SK-N-SH treated with all-trans-retinoic acid at 6 μM for 48 hours (cell line): ENCODE results near the gene CALM3.
A peak's percentile ranks its signal among the peaks of the same experiment; 100 is the strongest.

Experiments used
- ATAC-seq: fragments of 200-7000 bp; cut with Tn5 transposase; 3 replicates; pipeline ENCODE4 v1.9.1; 2020; ENCODE audit warnings: mild to moderate bottlenecking, moderate library complexity
- ARNTL ChIP-seq: fragments of 450-650 bp; formaldehyde crosslinking; IDR thresholded peaks from 2 replicates; pipeline ENCODE4 v1.5.0; 2020; ENCODE audit warnings: low read depth, mild to moderate bottlenecking, moderate library complexity, borderline replicate concordance
- BACH2 ChIP-seq: fragments of 250-450 bp; sonication (Bioruptor Pico); IDR thresholded peaks from 2 replicates; pipeline ENCODE4 v1.9.0; 2021; ENCODE audit warnings: mild to moderate bottlenecking, borderline replicate concordance
- CREB5 ChIP-seq: fragments of 250-450 bp; sonication (Bioruptor Pico); IDR thresholded peaks from 2 replicates; pipeline ENCODE4 v1.5.1; 2020; ENCODE audit warnings: low read depth, mild to moderate bottlenecking, moderate library complexity
- CSDC2 ChIP-seq: fragments of 250-450 bp; sonication (Bioruptor Pico); IDR thresholded peaks from 2 replicates; pipeline ENCODE4 v1.5.0; 2020; ENCODE audit warnings: mild to moderate bottlenecking, moderate library complexity
- CSRNP3 ChIP-seq: fragments of 250-450 bp; sonication (Bioruptor Pico); IDR thresholded peaks from 2 replicates; pipeline ENCODE4 v1.5.1; 2021; ENCODE audit warnings: mild to moderate bottlenecking, moderate library complexity
- ESRRG ChIP-seq: fragments of 250-450 bp; sonication (Bioruptor Pico); IDR thresholded peaks from 2 replicates; pipeline ENCODE4 v1.6.1; 2021; ENCODE audit warnings: mild to moderate bottlenecking
- GLIS3 ChIP-seq: fragments of 250-450 bp; sonication (Bioruptor Pico); IDR thresholded peaks from 2 replicates; pipeline ENCODE4 v1.5.0; 2020; ENCODE audit warnings: mild to moderate bottlenecking, moderate library complexity
- ISL1 ChIP-seq: fragments of 250-450 bp; sonication (Bioruptor Pico); IDR thresholded peaks from 2 replicates; pipeline ENCODE4 v2.1.2; 2022; ENCODE audit warnings: mild to moderate bottlenecking, moderate library complexity
- OSR1 ChIP-seq: fragments of 250-450 bp; sonication (Bioruptor Pico); IDR thresholded peaks from 2 replicates; pipeline ENCODE4 v1.8.0; 2022; ENCODE audit warnings: moderate library complexity, mild to moderate bottlenecking, inconsistent platforms
- PATZ1 ChIP-seq: fragments of 250-450 bp; sonication (Bioruptor Pico); IDR thresholded peaks from 2 replicates; pipeline ENCODE4 v1.8.0; 2020; ENCODE audit warnings: mild to moderate bottlenecking, moderate library complexity, borderline replicate concordance
- PPARA ChIP-seq: fragments of 250-450 bp; sonication (Bioruptor Pico); IDR thresholded peaks from 2 replicates; pipeline ENCODE4 v1.5.0; 2020; ENCODE audit warnings: mild to moderate bottlenecking, borderline replicate concordance
- RARB ChIP-seq: fragments of 250-450 bp; sonication (Bioruptor Pico); IDR thresholded peaks from 2 replicates; pipeline ENCODE4 v1.8.0; 2021; ENCODE audit warnings: mild to moderate bottlenecking, moderate library complexity
- SNAI2 ChIP-seq: fragments of 250-450 bp; sonication (Bioruptor Pico); IDR thresholded peaks from 2 replicates; pipeline ENCODE4 v1.5.0; 2020; ENCODE audit warnings: mild to moderate bottlenecking, moderate library complexity
- TCF4 ChIP-seq: fragments of 250-450 bp; sonication (Bioruptor Pico); IDR thresholded peaks from 2 replicates; pipeline ENCODE4 v1.8.0; 2021; ENCODE audit warnings: mild to moderate bottlenecking, moderate library complexity, borderline replicate concordance
- TOX ChIP-seq: fragments of 250-450 bp; sonication (Bioruptor Pico); IDR thresholded peaks from 2 replicates; pipeline ENCODE4 v1.8.0; 2021; ENCODE audit warnings: mild to moderate bottlenecking, moderate library complexity, borderline replicate concordance
- TSHZ2 ChIP-seq: fragments of 250-450 bp; sonication (Bioruptor Pico); IDR thresholded peaks from 2 replicates; pipeline ENCODE4 v1.5.0; 2020; ENCODE audit warnings: mild to moderate bottlenecking, moderate library complexity
- ZC3H10 ChIP-seq: fragments of 250-450 bp; sonication (Bioruptor Pico); IDR thresholded peaks from 2 replicates; pipeline ENCODE4 v1.5.1; 2021; ENCODE audit warnings: mild to moderate bottlenecking, moderate library complexity
- ZFP3 ChIP-seq: fragments of 250-450 bp; sonication (Bioruptor Pico); IDR thresholded peaks from 2 replicates; pipeline ENCODE4 v1.5.0; 2020; ENCODE audit warnings: mild to moderate bottlenecking, moderate library complexity
- ZFP30 ChIP-seq: fragments of 450-650 bp; formaldehyde crosslinking; IDR thresholded peaks from 2 replicates; pipeline ENCODE4 v1.5.0; 2022; ENCODE audit warnings: mild to moderate bottlenecking, moderate library complexity
- ZNF565 ChIP-seq: fragments of 450-650 bp; formaldehyde crosslinking; conservative IDR thresholded peaks from 2 replicates; pipeline ENCODE4 v1.5.0; 2020; ENCODE audit warnings: low read depth, mild to moderate bottlenecking, moderate library complexity
- ZNF70 ChIP-seq: fragments of 450-650 bp; formaldehyde crosslinking; IDR thresholded peaks from 2 replicates; pipeline ENCODE4 v1.5.0; 2020; ENCODE audit warnings: mild to moderate bottlenecking, moderate library complexity
- ZNF8 ChIP-seq: fragments of 450-650 bp; formaldehyde crosslinking; IDR thresholded peaks from 2 replicates; pipeline ENCODE4 v1.5.0; 2020; ENCODE audit warnings: mild to moderate bottlenecking, moderate library complexity
- TF ChIP-seq, protein P1 (sequence below): fragments of 250-450 bp; sonication (Bioruptor Pico); IDR thresholded peaks from 2 replicates; pipeline ENCODE4 v1.8.0; 2021; ENCODE audit warnings: low read depth, mild to moderate bottlenecking, moderate library complexity, borderline replicate concordance

Gene CALM3

GRCh38 chr19:46571495-46571894, 29.6 kb upstream of the CALM3 start:
- TF ChIP-seq TCF4 (no peak), ISL1 (no peak), PPARA (CRISPR knock-in tag) (no peak), CREB5 (no peak), ZNF565 (CRISPR knock-in tag) (no peak), SNAI2 (CRISPR knock-in tag) (no peak), TOX (CRISPR knock-in tag) (no peak), ZFP30 (CRISPR knock-in tag) (no peak), ZNF70 (CRISPR knock-in tag) (no peak), ARNTL (no peak), CSDC2 (CRISPR knock-in tag) (no peak), RARB (CRISPR knock-in tag) (no peak), PATZ1 (no peak), GLIS3 (no peak), ESRRG (CRISPR knock-in tag) (no peak)
- TF ChIP-seq, protein P1, sequence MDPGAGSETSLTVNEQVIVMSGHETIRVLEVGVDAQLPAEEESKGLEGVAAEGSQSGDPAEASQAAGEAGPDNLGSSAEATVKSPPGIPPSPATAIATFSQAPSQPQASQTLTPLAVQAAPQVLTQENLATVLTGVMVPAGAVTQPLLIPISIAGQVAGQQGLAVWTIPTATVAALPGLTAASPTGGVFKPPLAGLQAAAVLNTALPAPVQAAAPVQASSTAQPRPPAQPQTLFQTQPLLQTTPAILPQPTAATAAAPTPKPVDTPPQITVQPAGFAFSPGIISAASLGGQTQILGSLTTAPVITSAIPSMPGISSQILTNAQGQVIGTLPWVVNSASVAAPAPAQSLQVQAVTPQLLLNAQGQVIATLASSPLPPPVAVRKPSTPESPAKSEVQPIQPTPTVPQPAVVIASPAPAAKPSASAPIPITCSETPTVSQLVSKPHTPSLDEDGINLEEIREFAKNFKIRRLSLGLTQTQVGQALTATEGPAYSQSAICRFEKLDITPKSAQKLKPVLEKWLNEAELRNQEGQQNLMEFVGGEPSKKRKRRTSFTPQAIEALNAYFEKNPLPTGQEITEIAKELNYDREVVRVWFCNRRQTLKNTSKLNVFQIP (CRISPR knock-in tag): no peak
- peak; percentile 63 for ATAC-seq

GRCh38 chr19:46573679-46574498, 27.2 kb upstream of the CALM3 start:
- TF ChIP-seq ZNF565 (CRISPR knock-in tag) (no peak), ZFP30 (CRISPR knock-in tag) (no peak), CSDC2 (CRISPR knock-in tag) (no peak), ZFP3 (CRISPR knock-in tag) (no peak), ARNTL (no peak), CSRNP3 (no peak), TSHZ2 (CRISPR knock-in tag) (no peak), TOX (CRISPR knock-in tag) (no peak), ZC3H10 (CRISPR knock-in tag) (no peak), PPARA (CRISPR knock-in tag) (no peak), SNAI2 (CRISPR knock-in tag) (no peak), OSR1 (CRISPR knock-in tag) (no peak), ZNF8 (CRISPR knock-in tag) (no peak), ZNF70 (CRISPR knock-in tag) (no peak), PATZ1 (no peak), ISL1 (no peak), RARB (CRISPR knock-in tag) (no peak), BACH2 (CRISPR knock-in tag) (no peak), CREB5 (no peak)
- TF ChIP-seq, protein P1 (CRISPR knock-in tag): no peak
- no peak for ATAC-seq
